Skeletal muscle satellite cell (primary cell): Measurements from ENCODE around the gene PKP2. TPM values are rescaled to one million over a fixed set of nuclear protein-coding genes. Genes with fewer than 3 reads are reported as not detected.

Experiments
- H3K27me3 ChIP-seq: 2 replicates; pipeline ENCODE4 v1.7.0; 2013; ENCODE audit warnings: low read length; ENCODE audit not compliant: control insufficient read depth, insufficient read depth
- H3K36me3 ChIP-seq: 2 replicates; pipeline ENCODE4 v1.7.0; 2013; ENCODE audit warnings: mild to moderate bottlenecking, control low read depth, low read length; ENCODE audit not compliant: insufficient read depth
- H3K4me1 ChIP-seq: 2 replicates; pipeline ENCODE4 v1.7.0; 2013; ENCODE audit warnings: low read length; ENCODE audit not compliant: control insufficient read depth, insufficient read depth
- H3K4me2 ChIP-seq: 2 replicates; pipeline ENCODE4 v1.7.0; 2013; ENCODE audit warnings: mild to moderate bottlenecking, low read length
- H3K4me3 ChIP-seq: 2 replicates; pipeline ENCODE4 v1.7.0; 2013; ENCODE audit warnings: low read length
- H3K9ac ChIP-seq: 2 replicates; pipeline ENCODE4 v1.7.0; 2013; ENCODE audit warnings: mild to moderate bottlenecking, low read depth, low read length, moderate library complexity
- H3K9me3 ChIP-seq: replicated peaks from 2 replicates; pipeline ENCODE4 v1.7.0; 2013; ENCODE audit warnings: mild to moderate bottlenecking, control low read depth, low read length
- total RNA-seq: library from RNA; depleted of rRNA; stranded (reverse); fragments of >200 nt; gene quantifications from 2 replicates; pipeline ENCODE4 v1.2.3, GENCODE V29; 2012; rRNA removed

The PKP2 gene
- 0.44 TPM in 1 of 2 replicates, not detected in the other for total RNA-seq

DNA sequence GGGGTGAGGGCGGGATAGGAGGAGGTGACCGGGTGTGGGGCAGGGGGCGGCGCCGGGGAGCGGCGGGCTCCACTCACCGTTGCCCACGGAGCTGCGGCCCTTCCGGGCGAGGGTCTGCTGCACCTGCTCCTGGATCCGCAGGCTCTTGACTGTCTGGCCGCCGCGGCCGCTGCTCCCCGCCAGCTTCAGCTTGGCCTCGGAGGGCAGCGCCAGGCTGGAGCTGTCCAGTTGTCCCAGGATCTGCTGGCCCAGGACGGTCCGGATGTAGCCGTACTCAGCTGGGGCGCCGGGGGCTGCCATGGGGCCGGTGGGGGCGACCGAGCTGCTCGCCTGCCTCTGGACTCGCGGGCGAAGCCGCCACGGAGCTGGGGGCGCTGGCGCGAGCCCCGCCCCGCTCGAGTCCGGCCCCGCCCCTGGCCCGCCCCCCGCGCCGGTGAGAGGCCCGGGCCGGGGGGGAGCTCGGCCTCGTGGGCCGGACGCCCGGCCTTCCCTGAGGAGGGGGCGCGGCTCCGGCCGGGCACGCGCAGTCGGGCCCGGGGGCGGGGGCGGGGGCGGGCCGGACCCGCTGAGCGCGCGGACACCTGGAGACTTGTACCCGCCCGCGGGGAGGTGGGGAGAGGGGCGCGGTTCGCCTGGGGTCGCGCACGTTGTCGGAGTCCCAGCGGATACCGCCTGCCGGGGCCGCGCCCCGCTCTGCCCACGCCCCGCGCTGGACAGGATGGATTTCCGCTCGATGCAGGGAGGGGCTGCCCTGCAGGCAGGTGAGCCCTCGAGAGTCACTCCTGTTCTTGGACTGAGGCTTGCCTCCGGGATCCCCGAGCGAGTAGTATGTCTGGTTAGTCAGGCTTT, at the start of gene PKP2:
Gene PKP2 (minus strand): TSS at position 346 of the 849 bp plus-strand sequence. CDS start 46 bp downstream, at position 300.
- H3K4me1 ChIP-seq, result peaks cover 9% of the 10 kb centered on the region
- H3K9me3 ChIP-seq, result no peaks in the 10 kb centered on the region
- H3K27me3 ChIP-seq, result peaks cover 57% of the 10 kb centered on the region
- peak within 1 kb of the TSS; percentile 51 for H3K4me3 ChIP-seq
- H3K36me3 ChIP-seq, result no peaks in the 10 kb centered on the region
- H3K9ac ChIP-seq, result no peak within 1 kb of the TSS
- peak within 1 kb of the TSS; percentile 77 for H3K4me2 ChIP-seq

- Histone ChIP-seq H3K4me1 (no peaks in the 10 kb centered on the region), H3K9ac (no peak overlapping the region), H3K36me3 (no peaks in the 10 kb centered on the region), H3K27me3 (no peaks in the 10 kb centered on the region), H3K9me3 (no peaks in the 10 kb centered on the region), H3K4me2 (no peak overlapping the region), H3K4me3 (no peak overlapping the region)
These were observed 47.6 kb upstream of the PKP2 start for GRCh38 chr12:32944195-32944594.

DNA sequence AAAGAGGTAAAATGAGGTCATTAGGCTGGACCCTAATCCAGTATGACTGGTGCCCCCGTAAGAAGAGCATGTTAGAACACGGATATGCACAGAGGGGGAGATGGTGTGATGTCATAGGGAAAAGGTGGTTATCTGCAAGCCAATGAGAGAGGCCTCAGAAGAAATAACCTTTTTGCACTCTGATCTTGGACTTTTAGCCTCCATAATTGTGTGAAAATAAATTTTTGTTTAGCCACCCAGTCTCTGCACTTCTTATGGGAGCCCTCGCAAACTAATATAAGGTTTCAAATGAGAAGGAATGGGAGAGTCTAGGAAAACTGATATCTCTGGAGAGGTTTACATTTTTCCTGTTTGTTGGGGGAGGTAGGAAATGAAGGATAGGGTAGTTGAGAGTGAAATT, 43.2 kb upstream of the PKP2 start:
- Histone ChIP-seq H3K9ac (no peak overlapping the region), H3K4me3 (no peak overlapping the region)

DNA sequence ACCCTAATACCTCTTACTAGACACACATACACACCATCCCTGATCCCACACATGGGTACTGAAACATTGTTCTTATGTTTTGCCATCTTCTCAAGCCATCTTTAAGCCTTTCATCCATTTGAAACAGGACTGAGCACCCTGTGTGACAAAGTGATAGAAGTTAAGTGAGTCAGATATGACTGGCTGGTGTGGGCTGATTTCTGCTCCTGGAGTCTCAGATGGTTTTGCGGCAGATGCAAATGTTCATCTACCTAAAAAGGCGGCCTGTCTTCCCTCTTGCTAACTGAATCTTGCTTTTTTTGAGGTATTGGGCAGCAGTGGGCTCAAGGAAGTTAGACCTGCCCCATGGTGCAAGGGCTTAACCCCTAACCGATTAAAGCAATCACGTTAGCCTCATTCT, 30.4 kb upstream of the PKP2 start:
- no peak overlapping the region for H3K9ac ChIP-seq
- no peaks in the 10 kb centered on the region for H3K9me3 ChIP-seq
- H3K4me3 ChIP-seq, result no peak overlapping the region
- H3K36me3 ChIP-seq, result no peaks in the 10 kb centered on the region
- no peak overlapping the region for H3K4me2 ChIP-seq
- H3K4me1 ChIP-seq, result peaks cover 2% of the 10 kb centered on the region
- H3K27me3 ChIP-seq, result peaks cover 14% of the 10 kb centered on the region

More for the DNA sequence above, 43.2 kb upstream of the PKP2 start:
- no peaks in the 10 kb centered on the region for H3K9me3 ChIP-seq
- no peaks in the 10 kb centered on the region for H3K36me3 ChIP-seq
- no peak overlapping the region for H3K4me2 ChIP-seq
- no peaks in the 10 kb centered on the region for H3K27me3 ChIP-seq
- H3K4me1 ChIP-seq, result no peaks in the 10 kb centered on the region

GRCh38 chr12:32926356-32926755, 29.8 kb upstream of the PKP2 start:
- Histone ChIP-seq H3K4me2 (no peak overlapping the region), H3K4me1 (peaks cover 7% of the 10 kb centered on the region), H3K4me3 (no peak overlapping the region), H3K9ac (no peak overlapping the region), H3K9me3 (no peaks in the 10 kb centered on the region), H3K36me3 (no peaks in the 10 kb centered on the region), H3K27me3 (peaks cover 14% of the 10 kb centered on the region)

- Histone ChIP-seq H3K9me3 (no peaks in the 10 kb centered on the region), H3K4me3 (no peak overlapping the region), H3K27me3 (peaks cover 2% of the 10 kb centered on the region), H3K4me2 (no peak overlapping the region), H3K4me1 (peaks cover 37% of the 10 kb centered on the region), H3K9ac (no peak overlapping the region), H3K36me3 (no peaks in the 10 kb centered on the region)
These were observed 26.1 kb upstream of the PKP2 start for GRCh38 chr12:32922546-32923297.

DNA sequence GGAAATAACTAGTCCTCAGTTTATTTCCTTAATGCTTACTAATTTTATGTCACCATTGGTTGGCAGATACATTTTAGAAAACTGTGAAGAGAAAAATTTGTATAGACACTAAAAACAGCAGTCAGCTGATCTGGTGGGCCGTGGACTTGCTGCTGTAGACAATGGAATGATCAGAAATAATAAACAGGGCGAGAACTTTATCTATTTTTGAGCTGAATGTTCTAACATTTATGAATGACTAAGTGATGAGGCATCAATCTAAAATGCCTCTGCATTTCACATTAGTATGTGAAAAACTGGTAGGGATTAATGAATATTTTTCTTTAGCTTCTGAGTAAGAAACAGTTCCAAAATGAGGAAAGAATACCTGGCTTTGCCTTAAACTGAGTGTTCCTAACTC, 24.8 kb upstream of the PKP2 start:
- Histone ChIP-seq H3K4me2 (peak overlapping the region; percentile 1), H3K36me3 (no peaks in the 10 kb centered on the region), H3K9ac (peak overlapping the region; percentile 26)

GRCh38 chr12:32920506-32921085, 24.0 kb upstream of the PKP2 start:
- no peaks in the 10 kb centered on the region for H3K36me3 ChIP-seq
- H3K9ac ChIP-seq, result peak overlapping the region; percentile 20
- no peak overlapping the region for H3K4me3 ChIP-seq
- peaks cover 50% of the 10 kb centered on the region for H3K4me1 ChIP-seq
- peak overlapping the region; percentile 1 for H3K4me2 ChIP-seq
- no peaks in the 10 kb centered on the region for H3K27me3 ChIP-seq
- H3K9me3 ChIP-seq, result no peaks in the 10 kb centered on the region

More for the DNA sequence above, 24.8 kb upstream of the PKP2 start:
- no peak overlapping the region for H3K4me3 ChIP-seq
- H3K9me3 ChIP-seq, result no peaks in the 10 kb centered on the region
- no peaks in the 10 kb centered on the region for H3K27me3 ChIP-seq
- peaks cover 50% of the 10 kb centered on the region for H3K4me1 ChIP-seq

DNA sequence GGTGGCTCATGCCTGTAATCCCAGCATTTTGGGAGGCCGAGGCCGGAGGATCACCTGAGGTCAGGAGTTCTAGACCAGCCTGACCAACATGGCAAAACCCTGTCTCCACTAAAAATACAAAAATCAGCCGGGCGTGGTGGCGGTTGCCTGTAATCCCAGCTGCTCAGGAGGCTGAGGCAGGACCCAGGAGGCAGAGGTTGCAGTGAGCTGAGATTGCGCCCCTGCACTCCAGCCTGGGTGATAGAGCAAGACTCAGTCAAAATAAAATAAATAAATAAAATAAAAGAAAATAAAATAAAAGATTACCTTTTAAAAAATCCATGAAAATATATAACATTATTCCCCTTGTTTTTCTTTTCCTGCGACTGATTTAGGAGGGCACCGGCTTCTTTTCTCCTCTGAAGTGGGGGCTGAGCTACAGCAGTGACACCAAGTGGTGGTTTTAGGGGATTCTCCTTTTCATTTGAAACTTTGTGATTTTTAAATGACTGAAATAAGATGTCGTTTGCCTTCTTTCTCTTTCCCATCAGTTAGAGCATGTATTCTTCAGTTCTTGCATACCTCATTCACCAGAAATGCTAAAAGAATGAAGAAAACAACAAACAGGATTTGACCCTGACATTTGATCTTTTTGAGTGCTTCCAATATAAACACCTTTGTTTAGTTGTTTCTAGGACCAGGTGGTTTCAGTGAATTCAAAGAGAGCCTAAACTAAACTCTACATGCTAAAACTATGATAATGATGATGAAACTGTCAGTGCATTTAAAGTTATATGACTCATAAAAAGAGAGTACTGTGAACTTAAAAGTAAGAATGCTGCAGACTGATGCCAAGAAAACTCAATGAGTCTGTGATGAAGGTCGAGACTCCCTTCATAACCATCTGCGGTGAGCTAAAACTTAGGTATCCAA, 22.6 kb upstream of the PKP2 start:
- peaks cover 5% of the 10 kb centered on the region for H3K27me3 ChIP-seq
- H3K4me2 ChIP-seq, result peak overlapping the region; percentile 48
- no peaks in the 10 kb centered on the region for H3K36me3 ChIP-seq
- no peaks in the 10 kb centered on the region for H3K9me3 ChIP-seq
- H3K9ac ChIP-seq, result no peak overlapping the region
- H3K4me1 ChIP-seq, result peaks cover 50% of the 10 kb centered on the region
- no peak overlapping the region for H3K4me3 ChIP-seq

DNA sequence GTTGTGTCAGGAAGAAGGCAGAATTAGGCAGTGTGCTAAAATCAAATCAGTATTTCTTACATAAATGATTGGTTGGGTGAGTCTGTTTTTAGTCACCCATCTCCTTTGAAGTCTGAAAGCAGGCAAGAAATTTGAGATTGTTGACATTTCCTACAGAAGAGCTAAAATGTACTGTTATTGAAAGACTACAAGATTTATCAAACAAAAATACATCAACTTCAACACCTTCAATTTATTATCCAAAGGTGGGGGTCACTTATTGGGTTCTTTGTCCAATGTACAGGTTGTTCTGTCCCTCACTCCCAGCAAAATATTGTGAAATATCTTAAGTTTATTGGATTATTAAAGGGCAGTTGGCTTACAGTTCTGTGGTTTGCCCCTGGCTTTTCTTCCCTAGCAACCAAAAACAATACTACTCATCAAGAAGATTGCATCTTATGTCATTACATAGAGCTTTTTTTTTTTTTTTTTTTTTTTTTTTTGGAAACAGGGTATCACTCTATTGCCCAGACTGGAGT, 20.6 kb upstream of the PKP2 start:
- H3K4me2 ChIP-seq, result no peak overlapping the region
- no peak overlapping the region for H3K9ac ChIP-seq
- H3K9me3 ChIP-seq, result no peaks in the 10 kb centered on the region
- no peak overlapping the region for H3K4me3 ChIP-seq
- no peaks in the 10 kb centered on the region for H3K36me3 ChIP-seq
- H3K27me3 ChIP-seq, result peaks cover 5% of the 10 kb centered on the region
- H3K4me1 ChIP-seq, result peaks cover 50% of the 10 kb centered on the region
